GM23338 (cell line): ENCODE measurements around the gene PROP1. TPM values are rescaled to one million over a fixed set of nuclear protein-coding genes. Genes with fewer than 3 reads are reported as not detected.

Experiments
- ATAC-seq: fragments of 200-7000 bp; cut with Tn5 transposase; 3 replicates; pipeline ENCODE4 v1.9.1; 2020
- DNase-seq: peaks from one replicate; pipeline ENCODE4 v3.0.0-alpha.2; 2015; ENCODE audit warnings: low spot score
- H2AFZ ChIP-seq: fragments of 200-600 bp; sonication (generic); 2 replicates; pipeline ENCODE4 v1.8.0; 2016; ENCODE audit warnings: antibody characterized with exemption, mild to moderate bottlenecking, moderate library complexity
- H3F3A ChIP-seq: fragments of 200-600 bp; sonication (generic); replicated peaks from 2 replicates; pipeline ENCODE4 v1.8.0; 2017; ENCODE audit warnings: antibody characterized with exemption, mixed run types, low read depth
- H3K27ac ChIP-seq: fragments of 200-600 bp; sonication (generic); 2 replicates; pipeline ENCODE4 v1.6.1; 2016; ENCODE audit warnings: low read depth
- H3K27me3 ChIP-seq: fragments of 200-600 bp; sonication (generic); 2 replicates; pipeline ENCODE4 v1.8.0; 2016; ENCODE audit warnings: mild to moderate bottlenecking, mixed run types, moderate library complexity; ENCODE audit not compliant: insufficient read depth
- H3K36me3 ChIP-seq: fragments of 200-600 bp; sonication (generic); 2 replicates; pipeline ENCODE4 v1.8.0; 2016; ENCODE audit warnings: mild to moderate bottlenecking; ENCODE audit not compliant: insufficient read depth
- H3K4me1 ChIP-seq: fragments of 200-600 bp; sonication (generic); 2 replicates; pipeline ENCODE4 v1.8.0; 2016; ENCODE audit warnings: mild to moderate bottlenecking, moderate library complexity; ENCODE audit not compliant: insufficient read depth
- H3K4me2 ChIP-seq: fragments of 200-600 bp; sonication (generic); 2 replicates; pipeline ENCODE4 v1.7.1; 2017; ENCODE audit warnings: mixed run types
- H3K4me3 ChIP-seq: fragments of 200-600 bp; sonication (generic); 2 replicates; pipeline ENCODE4 v1.6.1; 2016; ENCODE audit warnings: mixed run types
- H3K79me2 ChIP-seq: fragments of 200-600 bp; sonication (generic); replicated peaks from 2 replicates; pipeline ENCODE4 v1.8.0; 2017; ENCODE audit warnings: mild to moderate bottlenecking; ENCODE audit not compliant: insufficient read depth
- H3K9me2 ChIP-seq: fragments of 200-600 bp; sonication (generic); 2 replicates; pipeline ENCODE4 v1.8.0; 2017; ENCODE audit not compliant: insufficient read depth
- H4K20me1 ChIP-seq: fragments of 200-600 bp; sonication (generic); replicated peaks from 2 replicates; pipeline ENCODE4 v1.8.0; 2017; ENCODE audit warnings: mild to moderate bottlenecking; ENCODE audit not compliant: insufficient read depth
- H3K27ac Mint-ChIP-seq: 2 replicates; pipeline ENCODE4 v1.8.0; 2020; ENCODE audit warnings: inconsistent platforms, mild to moderate bottlenecking, moderate library complexity, mixed read lengths
- H3K27me3 Mint-ChIP-seq: 3 replicates; pipeline ENCODE4 v1.8.0; 2022; ENCODE audit warnings: low read depth, mild to moderate bottlenecking, moderate library complexity, mixed read lengths, inconsistent platforms; ENCODE audit not compliant: insufficient read depth, poor library complexity
- H3K36me3 Mint-ChIP-seq: 3 replicates; pipeline ENCODE4 v1.8.0; 2021; ENCODE audit warnings: low read depth, mild to moderate bottlenecking, inconsistent platforms, moderate library complexity, mixed read lengths
- H3K4me1 Mint-ChIP-seq: 3 replicates; pipeline ENCODE4 v1.8.0; 2020; ENCODE audit warnings: mild to moderate bottlenecking, inconsistent platforms, mixed read lengths
- H3K4me3 Mint-ChIP-seq: 3 replicates; pipeline ENCODE4 v1.8.0; 2021; ENCODE audit warnings: moderate library complexity, mild to moderate bottlenecking, inconsistent platforms, mixed read lengths
- H3K9me3 Mint-ChIP-seq: 3 replicates; pipeline ENCODE4 v1.8.0; 2020; ENCODE audit warnings: moderate library complexity, mild to moderate bottlenecking, inconsistent platforms, mixed read lengths
- CREB1 ChIP-seq: fragments of 250-450 bp; sonication (Bioruptor Pico); IDR thresholded peaks from 2 replicates; pipeline ENCODE4 v1.5.0; 2020; ENCODE audit warnings: low read depth, mild to moderate bottlenecking, moderate library complexity
- CTCF ChIP-seq, 2 experiments: fragments of 200-600 bp in 1 of 2; sonication (generic) in 1 of 2; conservative IDR thresholded peaks; 2 replicates each; pipeline versions ENCODE4 v1.5.1 to v1.6.1; 2016 to 2017; ENCODE audit warnings: antibody characterized with exemption in 2 of 2, low read depth in 2 of 2, mild to moderate bottlenecking in 2 of 2, moderate library complexity in 1 of 2
- EZH2 ChIP-seq: fragments of 200-600 bp; sonication (generic); IDR thresholded peaks from one replicate; pipeline ENCODE4 v1.8.0; 2017; ENCODE audit warnings: antibody characterized with exemption, mild to moderate bottlenecking, low read depth; ENCODE audit not compliant: unreplicated experiment
- EZH2phosphoT487 ChIP-seq: fragments of 200-600 bp; sonication (generic); IDR thresholded peaks from one replicate; pipeline ENCODE4 v1.8.1; 2018; ENCODE audit warnings: antibody characterized with exemption; ENCODE audit not compliant: unreplicated experiment
- JUNB ChIP-seq: IDR thresholded peaks from one replicate; pipeline ENCODE4 v1.6.1; 2016; ENCODE audit warnings: antibody characterized with exemption; ENCODE audit not compliant: unreplicated experiment
- NANOG ChIP-seq: IDR thresholded peaks from 2 replicates; pipeline ENCODE4 v1.6.1; 2016; ENCODE audit warnings: antibody characterized with exemption, borderline replicate concordance
- POLR2AphosphoS5 ChIP-seq: IDR thresholded peaks from 2 replicates; pipeline ENCODE4 v1.6.1; 2016; ENCODE audit warnings: antibody characterized with exemption, low read depth
- REST ChIP-seq: IDR thresholded peaks from one replicate; pipeline ENCODE4 v1.6.1; 2018; ENCODE audit warnings: antibody characterized with exemption; ENCODE audit not compliant: unreplicated experiment
- STAT1 ChIP-seq: IDR thresholded peaks from one replicate; pipeline ENCODE4 v1.6.1; 2016; ENCODE audit warnings: antibody characterized with exemption; ENCODE audit not compliant: unreplicated experiment
- ZNF114 ChIP-seq: fragments of 250-450 bp; sonication (Bioruptor Pico); IDR thresholded peaks from 2 replicates; pipeline ENCODE4 v1.5.0; 2020; ENCODE audit warnings: mild to moderate bottlenecking, moderate library complexity
- ZNF331 ChIP-seq: fragments of 250-450 bp; sonication (Bioruptor Pico); IDR thresholded peaks from 2 replicates; pipeline ENCODE4 v1.5.0; 2020; ENCODE audit warnings: low read depth, mild to moderate bottlenecking, moderate library complexity
- ZNF462 ChIP-seq: fragments of 250-450 bp; sonication (Bioruptor Pico); IDR thresholded peaks from 2 replicates; pipeline ENCODE4 v1.5.0; 2020; ENCODE audit warnings: mild to moderate bottlenecking, moderate library complexity
- polyA plus RNA-seq: library from polyadenylated mRNA; unstranded; fragments of >200 nt; fragmentation: Nextera tagmentation; extraction: Ambion mirVana; gene quantifications from 2 replicates; pipeline ENCODE4 v1.2.1, GENCODE V29; 2016
- total RNA-seq: library from RNA; depleted of rRNA; stranded (reverse); fragments of >200 nt; shearing (Covaris generic); gene quantifications from 2 replicates; pipeline ENCODE4 v1.2.3, GENCODE V29; 2014
- TF ChIP-seq, protein P1 (sequence below): IDR thresholded peaks from 2 replicates; pipeline ENCODE4 v1.6.1; 2016; ENCODE audit warnings: antibody characterized with exemption

Gene PROP1
- total and polyA plus RNA-seq, 2 experiments from 2014 or later: not detected

GRCh38 chr5:177981296-177982071, 14.6 kb downstream of the PROP1 start:
- Mint-ChIP-seq H3K4me1 (peaks cover 6% of the 10 kb centered on the region), H3K27ac (no peak overlapping the region), H3K27me3 (peaks cover 42% of the 10 kb centered on the region), H3K4me3 (no peak overlapping the region), H3K9me3 (peaks cover 8% of the 10 kb centered on the region; the same call in 2 of the 3 replicates), H3K36me3 (no peaks in the 10 kb centered on the region)
- no peak for ATAC-seq
- Histone ChIP-seq H3K4me1 (no peaks in the 10 kb centered on the region), H3K27ac (no peak overlapping the region), H3K4me2 (no peak overlapping the region), H3K36me3 (no peaks in the 10 kb centered on the region), H3F3A (no peaks in the 10 kb centered on the region), H2AFZ (no peak overlapping the region), H3K27me3 (peaks cover 34% of the 10 kb centered on the region), H3K9me2 (no peaks in the 10 kb centered on the region), H3K79me2 (no peaks in the 10 kb centered on the region), H3K4me3 (no peak overlapping the region), H4K20me1 (no peaks in the 10 kb centered on the region)
- TF ChIP-seq REST: no peak
- no peak for TF ChIP-seq ZNF462 (CRISPR knock-in tag)
- TF ChIP-seq, protein P1, sequence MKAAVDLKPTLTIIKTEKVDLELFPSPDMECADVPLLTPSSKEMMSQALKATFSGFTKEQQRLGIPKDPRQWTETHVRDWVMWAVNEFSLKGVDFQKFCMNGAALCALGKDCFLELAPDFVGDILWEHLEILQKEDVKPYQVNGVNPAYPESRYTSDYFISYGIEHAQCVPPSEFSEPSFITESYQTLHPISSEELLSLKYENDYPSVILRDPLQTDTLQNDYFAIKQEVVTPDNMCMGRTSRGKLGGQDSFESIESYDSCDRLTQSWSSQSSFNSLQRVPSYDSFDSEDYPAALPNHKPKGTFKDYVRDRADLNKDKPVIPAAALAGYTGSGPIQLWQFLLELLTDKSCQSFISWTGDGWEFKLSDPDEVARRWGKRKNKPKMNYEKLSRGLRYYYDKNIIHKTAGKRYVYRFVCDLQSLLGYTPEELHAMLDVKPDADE: no peak
- no peak for TF ChIP-seq CTCF (conservative IDR thresholded peaks at IDR 0.05; ENCODE audit: low read depth in 2 of 2)
- no peak for TF ChIP-seq ZNF114 (CRISPR knock-in tag)
- TF ChIP-seq CREB1 (CRISPR knock-in tag): no peak
- no peak for TF ChIP-seq POLR2AphosphoS5
- no peak for TF ChIP-seq EZH2
- no peak for TF ChIP-seq EZH2phosphoT487
- TF ChIP-seq NANOG: no peak
- no peak for TF ChIP-seq JUNB
- TF ChIP-seq STAT1: no peak
- no peak for TF ChIP-seq ZNF331 (CRISPR knock-in tag)
- no peak for DNase-seq
